HEK293 (cell line): Measurements from ENCODE around the gene ST7L.
"Not testable (repeated sequence)": the region's sequence is repeated elsewhere in the genome, so short reads cannot be mapped to it uniquely, and the experiment has no call there.

Experiments used
- CTCF ChIA-PET: fragments of 350-600 bp; formaldehyde crosslinking; extraction: SDS; loops from one replicate; lab custom pipeline; 2021; ENCODE audit warnings: antibody characterized with exemption; lab: Yijun Ruan, JAX
- POLR2A ChIA-PET: fragments of 300-600 bp; formaldehyde crosslinking; extraction: SDS; loops from one replicate; lab custom pipeline; 2020; ENCODE audit warnings: antibody characterized with exemption, inconsistent platforms; lab: Yijun Ruan, JAX
- H3K27ac ChIP-seq: fragments of 200-500 bp; sonication (Bioruptor generic); 2 replicates; pipeline ENCODE4 v1.5.1; 2014; ENCODE audit warnings: low read depth, low read length, control low read depth, inconsistent platforms; ENCODE audit errors: extremely low read depth
- H3K36me3 ChIP-seq, 2 experiments: fragments of 200-500 bp in 1 of 2; sonication (Bioruptor generic) in 1 of 2; 1 replicate in 1 of 2; 2 replicates in 1 of 2; pipeline ENCODE4 v1.5.1; 2014 to 2017; ENCODE audit warnings: inconsistent platforms in 2 of 2, low read length in 2 of 2; ENCODE audit not compliant: control insufficient read depth in 2 of 2, insufficient read depth in 1 of 2
- H3K4me1 ChIP-seq: fragments of 200-500 bp; sonication (Bioruptor generic); 2 replicates; pipeline ENCODE4 v1.5.1; 2014; ENCODE audit warnings: mild to moderate bottlenecking, low read length, inconsistent platforms; ENCODE audit not compliant: control insufficient read depth, insufficient read depth
- H3K4me3 ChIP-seq: 2 replicates; pipeline ENCODE4 v1.5.1; 2011; ENCODE audit warnings: low read depth, mild to moderate bottlenecking, control low read depth, low read length, moderate library complexity
- H3K9me3 ChIP-seq: fragments of 200-500 bp; sonication (Bioruptor generic); 2 replicates; pipeline ENCODE4 v1.5.1; 2014; ENCODE audit warnings: low read depth, low read length, inconsistent platforms; ENCODE audit not compliant: control insufficient read depth, insufficient read depth
- FEZF1 ChIP-seq: fragments of 450-650 bp; formaldehyde crosslinking; IDR thresholded peaks from 2 replicates; pipeline ENCODE4 v1.5.1; 2016; ENCODE audit warnings: missing biosample characterization, missing genetic modification characterization
- GLIS2 ChIP-seq: fragments of 450-650 bp; formaldehyde crosslinking; IDR thresholded peaks from 2 replicates; pipeline ENCODE4 v1.5.1; 2016; ENCODE audit warnings: missing biosample characterization, missing genetic modification characterization
- PRDM6 ChIP-seq: fragments of 450-650 bp; formaldehyde crosslinking; IDR thresholded peaks from 2 replicates; pipeline ENCODE4 v1.5.1; 2017; ENCODE audit warnings: missing biosample characterization, missing genetic modification characterization
- WT1 ChIP-seq: fragments of 450-650 bp; formaldehyde crosslinking; IDR thresholded peaks from 2 replicates; pipeline ENCODE4 v1.5.1; 2016; ENCODE audit warnings: missing biosample characterization, missing genetic modification characterization
- ZBTB17 ChIP-seq: fragments of 450-650 bp; formaldehyde crosslinking; IDR thresholded peaks from 2 replicates; pipeline ENCODE4 v1.5.1; 2016; ENCODE audit warnings: missing biosample characterization, missing genetic modification characterization
- ZNF221 ChIP-seq: fragments of 450-650 bp; formaldehyde crosslinking; IDR thresholded peaks from 2 replicates; pipeline ENCODE4 v1.5.1; 2017; ENCODE audit warnings: missing biosample characterization, missing genetic modification characterization, borderline replicate concordance
- ZNF341 ChIP-seq: fragments of 450-650 bp; formaldehyde crosslinking; IDR thresholded peaks from 2 replicates; pipeline ENCODE4; 2016; ENCODE audit warnings: low read depth, missing biosample characterization, missing genetic modification characterization
- ZNF510 ChIP-seq: fragments of 450-650 bp; formaldehyde crosslinking; IDR thresholded peaks from 2 replicates; pipeline ENCODE4 v1.5.1; 2018; ENCODE audit warnings: mild to moderate bottlenecking, missing genetic modification characterization, missing biosample characterization; ENCODE audit not compliant: insufficient replicate concordance
- ZNF549 ChIP-seq: fragments of 450-650 bp; IDR thresholded peaks from 2 replicates; pipeline ENCODE4 v1.5.1; 2018; ENCODE audit warnings: missing biosample characterization, missing genetic modification characterization, mild to moderate bottlenecking, inconsistent platforms, moderate library complexity
- ZNF701 ChIP-seq: fragments of 450-650 bp; formaldehyde crosslinking; IDR thresholded peaks from 2 replicates; pipeline ENCODE4 v1.5.1; 2016; ENCODE audit warnings: missing biosample characterization, missing genetic modification characterization
- ZNF776 ChIP-seq: fragments of 450-650 bp; formaldehyde crosslinking; IDR thresholded peaks from 2 replicates; pipeline ENCODE4 v1.5.0; 2017; ENCODE audit warnings: missing biosample characterization, missing genetic modification characterization, borderline replicate concordance
- TF ChIP-seq, protein P1 (sequence below): fragments of 450-650 bp; IDR thresholded peaks from 2 replicates; pipeline ENCODE4 v1.5.1; 2018; ENCODE audit warnings: missing biosample characterization, mild to moderate bottlenecking, missing genetic modification characterization
- TF ChIP-seq, protein P2 (sequence below): fragments of 450-650 bp; formaldehyde crosslinking; IDR thresholded peaks from 2 replicates; pipeline ENCODE4 v1.5.1; 2016; ENCODE audit warnings: missing biosample characterization, missing genetic modification characterization
- TF ChIP-seq, protein P3 (sequence below): fragments of 450-650 bp; formaldehyde crosslinking; IDR thresholded peaks from 2 replicates; pipeline ENCODE4 v1.5.1; 2016; ENCODE audit warnings: missing biosample characterization, missing genetic modification characterization
- TF ChIP-seq, protein P4 (sequence below): fragments of 450-650 bp; formaldehyde crosslinking; IDR thresholded peaks from 2 replicates; pipeline ENCODE4 v1.5.1; 2016; ENCODE audit warnings: missing biosample characterization, missing genetic modification characterization

Gene ST7L

GRCh38 chr1:112646225-112646624, 27.3 kb upstream of the ST7L start (continued):
- no peak for TF ChIP-seq ZNF510 (tag by site-specific recombination)
- TF ChIP-seq, protein P1, sequence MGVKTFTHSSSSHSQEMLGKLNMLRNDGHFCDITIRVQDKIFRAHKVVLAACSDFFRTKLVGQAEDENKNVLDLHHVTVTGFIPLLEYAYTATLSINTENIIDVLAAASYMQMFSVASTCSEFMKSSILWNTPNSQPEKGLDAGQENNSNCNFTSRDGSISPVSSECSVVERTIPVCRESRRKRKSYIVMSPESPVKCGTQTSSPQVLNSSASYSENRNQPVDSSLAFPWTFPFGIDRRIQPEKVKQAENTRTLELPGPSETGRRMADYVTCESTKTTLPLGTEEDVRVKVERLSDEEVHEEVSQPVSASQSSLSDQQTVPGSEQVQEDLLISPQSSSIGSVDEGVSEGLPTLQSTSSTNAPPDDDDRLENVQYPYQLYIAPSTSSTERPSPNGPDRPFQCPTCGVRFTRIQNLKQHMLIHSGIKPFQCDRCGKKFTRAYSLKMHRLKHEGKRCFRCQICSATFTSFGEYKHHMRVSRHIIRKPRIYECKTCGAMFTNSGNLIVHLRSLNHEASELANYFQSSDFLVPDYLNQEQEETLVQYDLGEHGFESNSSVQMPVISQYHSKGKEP, result no peak
- TF ChIP-seq ZNF776 (tag by site-specific recombination), result no peak
- TF ChIP-seq ZNF341 (tag by site-specific recombination), result no peak
- TF ChIP-seq, protein P2, sequence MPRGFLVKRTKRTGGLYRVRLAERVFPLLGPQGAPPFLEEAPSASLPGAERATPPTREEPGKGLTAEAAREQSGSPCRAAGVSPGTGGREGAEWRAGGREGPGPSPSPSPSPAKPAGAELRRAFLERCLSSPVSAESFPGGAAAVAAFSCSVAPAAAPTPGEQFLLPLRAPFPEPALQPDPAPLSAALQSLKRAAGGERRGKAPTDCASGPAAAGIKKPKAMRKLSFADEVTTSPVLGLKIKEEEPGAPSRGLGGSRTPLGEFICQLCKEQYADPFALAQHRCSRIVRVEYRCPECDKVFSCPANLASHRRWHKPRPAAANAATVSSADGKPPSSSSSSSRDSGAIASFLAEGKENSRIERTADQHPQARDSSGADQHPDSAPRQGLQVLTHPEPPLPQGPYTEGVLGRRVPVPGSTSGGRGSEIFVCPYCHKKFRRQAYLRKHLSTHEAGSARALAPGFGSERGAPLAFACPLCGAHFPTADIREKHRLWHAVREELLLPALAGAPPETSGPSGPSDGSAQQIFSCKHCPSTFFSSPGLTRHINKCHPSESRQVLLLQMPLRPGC (tag by site-specific recombination), result no peak

DNA sequence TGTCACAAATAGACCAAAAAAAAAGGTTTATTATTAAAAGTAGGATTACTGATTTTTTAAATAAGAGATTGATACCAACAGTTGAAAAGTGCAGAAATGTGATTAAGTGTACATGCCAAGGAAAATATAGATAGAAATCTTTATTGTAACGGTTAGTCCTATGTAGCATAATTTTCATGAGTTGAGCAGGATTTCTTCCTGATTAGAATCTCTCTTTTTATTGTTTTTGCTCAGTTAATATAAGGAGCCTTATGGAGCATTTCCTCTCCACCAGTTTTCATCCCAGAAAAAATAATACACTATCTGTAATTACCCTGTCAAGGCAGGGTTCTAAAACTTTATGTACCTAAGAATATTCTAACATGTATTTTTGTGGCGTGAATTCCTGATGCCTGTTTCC, 24.1 kb upstream of the ST7L start:
- ChIA-PET CTCF (no interaction called here), POLR2A (no interaction called here)
- Histone ChIP-seq H3K9me3 (no peaks in the 10 kb centered on the region), H3K27ac (no peak overlapping the region), H3K36me3 (peaks cover 3 to 20% of the 10 kb centered on the region in 2 experiments; a peak in 2 of 3 replicates), H3K4me3 (no peak overlapping the region), H3K4me1 (peaks cover 5% of the 10 kb centered on the region)
- TF ChIP-seq ZNF549, result peak; percentile 59; the same call in 1 of the 2 replicates
- TF ChIP-seq PRDM6, result peak; percentile 46; the same call in 1 of the 2 replicates
- TF ChIP-seq FEZF1 (tag by site-specific recombination), result no peak

DNA sequence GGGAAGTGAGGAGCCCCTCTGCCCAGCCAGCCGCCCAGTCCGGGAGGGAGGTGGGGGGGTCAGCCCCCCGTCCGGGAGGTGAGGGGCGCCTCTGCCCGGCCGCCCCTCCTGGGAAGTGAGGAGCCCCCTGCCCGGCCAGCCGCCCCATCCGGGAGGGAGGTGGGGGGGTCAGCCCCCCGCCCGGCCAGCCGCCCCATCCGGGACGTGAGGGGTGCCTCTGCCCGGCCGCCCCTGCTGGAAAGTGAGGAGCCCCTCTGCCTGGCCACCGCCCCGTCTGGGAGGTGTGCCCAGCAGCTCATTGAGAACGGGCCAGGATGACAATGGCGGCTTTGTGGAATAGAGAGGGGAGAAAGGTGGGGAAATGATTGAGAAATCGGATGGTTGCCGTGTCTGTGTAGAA, 21.5 kb upstream of the ST7L start:
- H3K4me3 ChIP-seq, H3K9me3 ChIP-seq, H3K27ac ChIP-seq, CTCF ChIA-PET, POLR2A ChIA-PET: not testable (repeated sequence)
- peaks cover 18% of the 10 kb centered on the region for H3K4me1 ChIP-seq
- H3K36me3 ChIP-seq, result peaks cover 3 to 10% of the 10 kb centered on the region in 2 experiments; a peak in 2 of 3 replicates

GRCh38 chr1:112638110-112638428, 19.1 kb upstream of the ST7L start:
- Histone ChIP-seq H3K4me3 (no peak overlapping the region), H3K4me1 (peaks cover 32% of the 10 kb centered on the region), H3K36me3 (peaks cover 0 to 3% of the 10 kb centered on the region in 2 experiments; a peak in 1 of 3 replicates), H3K27ac (peak overlapping the region; percentile 38; the same call in 1 of the 2 replicates), H3K9me3 (no peaks in the 10 kb centered on the region)
- ChIA-PET CTCF (interaction anchor here (0.5 to 1.4 kb wide), 4 partner anchors 9 to 1582 kb away, joined by 3 to 7 read pairs (median 4); no protein-coding TSS in a partner anchor), POLR2A (interaction anchor here (0.6 to 2.5 kb wide), 5 partner anchors 19 to 97 kb away, joined by 3 to 12 read pairs (median 4); partner anchors contain the start of genes CAPZA1, MOV10 and ST7L)
- TF ChIP-seq, protein P3, sequence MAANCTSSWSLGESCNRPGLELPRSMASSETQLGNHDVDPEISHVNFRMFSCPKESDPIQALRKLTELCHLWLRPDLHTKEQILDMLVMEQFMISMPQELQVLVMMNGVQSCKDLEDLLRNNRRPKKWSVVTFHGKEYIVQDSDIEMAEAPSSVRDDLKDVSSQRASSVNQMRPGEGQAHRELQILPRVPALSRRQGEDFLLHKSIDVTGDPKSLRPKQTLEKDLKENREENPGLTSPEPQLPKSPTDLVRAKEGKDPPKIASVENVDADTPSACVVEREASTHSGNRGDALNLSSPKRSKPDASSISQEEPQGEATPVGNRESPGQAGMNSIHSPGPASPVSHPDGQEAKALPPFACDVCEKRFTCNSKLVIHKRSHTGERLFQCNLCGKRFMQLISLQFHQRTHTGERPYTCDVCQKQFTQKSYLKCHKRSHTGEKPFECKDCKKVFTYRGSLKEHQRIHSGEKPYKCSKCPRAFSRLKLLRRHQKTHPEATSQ (tag by site-specific recombination), result no peak
- TF ChIP-seq, protein P4, sequence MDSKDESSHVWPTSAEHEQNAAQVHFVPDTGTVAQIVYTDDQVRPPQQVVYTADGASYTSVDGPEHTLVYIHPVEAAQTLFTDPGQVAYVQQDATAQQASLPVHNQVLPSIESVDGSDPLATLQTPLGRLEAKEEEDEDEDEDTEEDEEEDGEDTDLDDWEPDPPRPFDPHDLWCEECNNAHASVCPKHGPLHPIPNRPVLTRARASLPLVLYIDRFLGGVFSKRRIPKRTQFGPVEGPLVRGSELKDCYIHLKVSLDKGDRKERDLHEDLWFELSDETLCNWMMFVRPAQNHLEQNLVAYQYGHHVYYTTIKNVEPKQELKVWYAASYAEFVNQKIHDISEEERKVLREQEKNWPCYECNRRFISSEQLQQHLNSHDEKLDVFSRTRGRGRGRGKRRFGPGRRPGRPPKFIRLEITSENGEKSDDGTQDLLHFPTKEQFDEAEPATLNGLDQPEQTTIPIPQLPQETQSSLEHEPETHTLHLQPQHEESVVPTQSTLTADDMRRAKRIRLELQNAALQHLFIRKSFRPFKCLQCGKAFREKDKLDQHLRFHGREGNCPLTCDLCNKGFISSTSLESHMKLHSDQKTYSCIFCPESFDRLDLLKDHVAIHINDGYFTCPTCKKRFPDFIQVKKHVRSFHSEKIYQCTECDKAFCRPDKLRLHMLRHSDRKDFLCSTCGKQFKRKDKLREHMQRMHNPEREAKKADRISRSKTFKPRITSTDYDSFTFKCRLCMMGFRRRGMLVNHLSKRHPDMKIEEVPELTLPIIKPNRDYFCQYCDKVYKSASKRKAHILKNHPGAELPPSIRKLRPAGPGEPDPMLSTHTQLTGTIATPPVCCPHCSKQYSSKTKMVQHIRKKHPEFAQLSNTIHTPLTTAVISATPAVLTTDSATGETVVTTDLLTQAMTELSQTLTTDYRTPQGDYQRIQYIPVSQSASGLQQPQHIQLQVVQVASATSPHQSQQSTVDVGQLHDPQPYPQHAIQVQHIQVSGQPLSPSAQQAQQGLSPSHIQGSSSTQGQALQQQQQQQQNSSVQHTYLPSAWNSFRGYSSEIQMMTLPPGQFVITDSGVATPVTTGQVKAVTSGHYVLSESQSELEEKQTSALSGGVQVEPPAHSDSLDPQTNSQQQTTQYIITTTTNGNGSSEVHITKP (tag by site-specific recombination), result no peak
- TF ChIP-seq ZNF701 (tag by site-specific recombination) (no peak), ZBTB17 (no peak), WT1 (tag by site-specific recombination) (peak; percentile 13; the same call in 1 of the 2 replicates), GLIS2 (tag by site-specific recombination) (no peak), ZNF221 (tag by site-specific recombination) (no peak)
